Transverse colon (tissue), 4 donors: Measurements from ENCODE around the gene NEK6. TPM values are rescaled to one million over a fixed set of nuclear protein-coding genes. Genes with fewer than 3 reads are reported as not detected.

Experiments
- DNase-seq: peaks from one replicate; pipeline ENCODE4 v3.0.0-alpha.2; 2019
- H3K27ac ChIP-seq, 4 donors: fragments of 200-600 bp; sonication (generic); 2 replicates each; pipeline ENCODE4 v1.5.1; 2016 to 2018; ENCODE audit warnings: inconsistent platforms in 4 of 4
- H3K27me3 ChIP-seq: fragments of 200-600 bp; sonication (generic); 2 replicates; pipeline ENCODE4 v1.5.1; 2017; ENCODE audit warnings: inconsistent platforms
- H3K36me3 ChIP-seq, 4 donors: fragments of 200-600 bp; sonication (generic); 2 replicates each; pipeline ENCODE4 v1.5.1; 2017 to 2019; ENCODE audit warnings: inconsistent platforms in 4 of 4
- H3K4me1 ChIP-seq, 4 donors: fragments of 200-600 bp; sonication (generic); 2 replicates each; pipeline ENCODE4 v1.5.1; 2017 to 2020; ENCODE audit warnings: inconsistent platforms in 4 of 4
- H3K4me3 ChIP-seq, 4 donors: fragments of 200-600 bp; sonication (generic); 1 replicate in 1 of 4; 2 replicates in 3 of 4; pipeline versions ENCODE4 v1.5.1 to v1.6.1; 2017 to 2019; ENCODE audit warnings: inconsistent platforms in 4 of 4
- H3K9me3 ChIP-seq, 2 donors: fragments of 200-600 bp; sonication (generic); 2 replicates each; pipeline ENCODE4 v1.5.1; 2017 to 2019; ENCODE audit warnings: inconsistent platforms in 2 of 2
- CTCF ChIP-seq, 5 experiments: fragments of 200-600 bp in 3 of 5; fragments of 450-650 bp in 2 of 5; sonication (generic) in 3 of 5; IDR thresholded peaks; 1 replicate in 2 of 5; 2 replicates in 3 of 5; pipeline ENCODE4 v1.5.1; 2016 to 2017; ENCODE audit warnings: antibody characterized with exemption in 5 of 5, inconsistent platforms in 3 of 5, mild to moderate bottlenecking in 2 of 5, moderate library complexity in 1 of 5
- EP300 ChIP-seq: sonication (generic); formaldehyde crosslinking; IDR thresholded peaks from one replicate; pipeline ENCODE4 v1.6.1; 2017; ENCODE audit warnings: antibody characterized with exemption, low read depth
- POLR2A ChIP-seq: fragments of 450-650 bp; IDR thresholded peaks from one replicate; pipeline ENCODE4 v1.6.1; 2016; ENCODE audit warnings: antibody characterized with exemption, mild to moderate bottlenecking, moderate library complexity
- POLR2AphosphoS5 ChIP-seq, 3 donors: sonication (generic); formaldehyde crosslinking; IDR thresholded peaks; one replicate each; pipeline ENCODE4 v1.6.1; 2016; ENCODE audit warnings: antibody characterized with exemption in 3 of 3
- WGBS, 2 donors: methylation state at CpG; one replicate each; pipeline ENCODE4 v1.1.5; 2018; ENCODE audit warnings: low coverage in 1 of 2; 5-methylcytosine and 5-hydroxymethylcytosine counted together
- in situ Hi-C, 4 donors: fragments of 200-750 bp; cut with MboI; loops; one replicate each; pipeline versions ENCODE4 v1.15.0 to v1.15.1; 2017; ENCODE audit warnings: low sequenced_read_pairs in 3 of 4, low pct_ligation_motif_present in 1 of 4, low pct_unique_long_range_greater_than_20kb in 1 of 4
- intact Hi-C: fragments of 100-400 bp; cut with DNase I; formaldehyde crosslinking; loops from one replicate; pipeline ENCODE4 v1.15.1; 2023; ENCODE audit warnings: low total_unique reads
- total RNA-seq, 4 donors: library from RNA; depleted of rRNA; stranded (reverse); fragments of >200 nt; gene quantifications; one replicate each; pipeline ENCODE4 v1.1.0, GENCODE V29; 2016

The NEK6 gene
- total RNA-seq, 4 donors from 2014 or later, result 12.3 to 31.1 (median 21.6) TPM

GRCh38 chr9:124372038-124372437 is 114.3 kb downstream of the NEK6 start:
- Histone ChIP-seq H3K27ac (no peak overlapping the region), H3K27me3 (no peaks in the 10 kb centered on the region), H3K4me1 (no peaks in the 10 kb centered on the region), H3K4me3 (no peak overlapping the region), H3K36me3 (no peaks in the 10 kb centered on the region), H3K9me3 (no peaks in the 10 kb centered on the region)
- DNase-seq, result no peak
- in situ Hi-C loops, result no loop called here
- intact Hi-C loops, result no loop called here
- TF ChIP-seq CTCF (IDR thresholded peaks at IDR 0.05), result no peak
- TF ChIP-seq POLR2A, result no peak
- no peak for TF ChIP-seq EP300
- no peak for TF ChIP-seq POLR2AphosphoS5 (IDR thresholded peaks at IDR 0.05)

GRCh38 chr9:124373386-124373785 is 115.6 kb downstream of the NEK6 start:
- Histone ChIP-seq H3K4me1 (peaks cover 0 to 7% (median 0%) of the 10 kb centered on the region in 4 donors), H3K4me3 (no peak overlapping the region), H3K27me3 (no peaks in the 10 kb centered on the region), H3K27ac (no peak overlapping the region), H3K36me3 (no peaks in the 10 kb centered on the region), H3K9me3 (no peaks in the 10 kb centered on the region)
- no peak for DNase-seq
- 80 to 91% methylated on average over 4 of the region's 4 CpGs for WGBS, 2 donors
- in situ Hi-C loops, result no loop called here
- intact Hi-C loops, result no loop called here
- TF ChIP-seq CTCF (IDR thresholded peaks at IDR 0.05) (no peak), POLR2AphosphoS5 (IDR thresholded peaks at IDR 0.05) (no peak), EP300 (no peak), POLR2A (no peak)

- no peak overlapping the region for H3K27ac ChIP-seq
- H3K27me3 ChIP-seq, result no peaks in the 10 kb centered on the region
- no peak for TF ChIP-seq CTCF (IDR thresholded peaks at IDR 0.05)
- no peak for TF ChIP-seq POLR2A
- TF ChIP-seq EP300, result no peak
- no peak for TF ChIP-seq POLR2AphosphoS5 (IDR thresholded peaks at IDR 0.05)
- H3K36me3 ChIP-seq, result no peaks in the 10 kb centered on the region
- DNase-seq, result no peak
- no peak overlapping the region for H3K4me3 ChIP-seq
- intact Hi-C loops (no loop called here), in situ Hi-C loops (no loop called here)
- no peaks in the 10 kb centered on the region for H3K9me3 ChIP-seq
- WGBS, 2 donors, result 97 to 100% methylated on average over 1 of the region's 1 CpG
- H3K4me1 ChIP-seq, result peaks cover 0 to 7% (median 0%) of the 10 kb centered on the region in 4 donors
Measured at GRCh38 chr9:124373851-124374250, 116.1 kb downstream of the NEK6 start.

GRCh38 chr9:124375726-124376125 is 118.0 kb downstream of the NEK6 start:
- H3K36me3 ChIP-seq, result peaks cover 0 to 7% (median 0%) of the 10 kb centered on the region in 4 donors
- no peak overlapping the region for H3K4me3 ChIP-seq
- H3K27ac ChIP-seq, result no peak overlapping the region
- H3K9me3 ChIP-seq, result no peaks in the 10 kb centered on the region
- in situ Hi-C loops, result no loop called here
- intact Hi-C loops, result loop anchor here (1.0 kb wide), 1 partner anchor 33 kb away; no protein-coding TSS in a partner anchor
- WGBS, 2 donors, result 92 to 96% methylated on average over 9 of the region's 9 CpGs
- no peaks in the 10 kb centered on the region for H3K27me3 ChIP-seq
- peaks cover 0 to 7% (median 0%) of the 10 kb centered on the region in 4 donors for H3K4me1 ChIP-seq
- TF ChIP-seq POLR2AphosphoS5 (IDR thresholded peaks at IDR 0.05) (no peak), POLR2A (no peak), CTCF (IDR thresholded peaks at IDR 0.05) (no peak), EP300 (no peak)
- DNase-seq, result no peak
